ENCODE results near the gene OR2K2.
"Not testable (repeated sequence)": the region's sequence is repeated elsewhere in the genome, so short reads cannot be mapped to it uniquely, and the experiment has no call there.

The OR2K2 gene

DNA sequence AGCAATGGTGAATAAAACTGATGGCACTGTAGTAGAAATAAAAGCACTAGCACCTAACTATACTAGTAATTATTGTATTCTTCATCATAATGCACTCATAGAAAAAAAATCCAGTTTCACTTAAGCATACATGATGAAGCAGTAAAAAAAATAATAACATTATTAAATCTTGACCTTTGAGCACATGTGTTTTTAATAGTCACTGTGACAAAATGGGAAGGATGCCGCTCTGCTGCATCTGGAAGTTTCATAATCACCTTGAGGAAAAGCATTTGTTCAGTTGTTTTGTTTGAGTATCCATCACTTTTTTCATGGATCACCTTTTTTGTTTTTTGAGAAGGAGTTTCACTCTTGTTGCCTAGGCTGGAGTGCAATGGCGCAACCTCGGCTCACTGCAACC, 13.2 kb downstream of the OR2K2 start:
- no peak for DNase-seq (ENCODE audit: low spot score in 2 of 2)
- no peaks in the 10 kb centered on the region for H3K4me1 Mint-ChIP-seq
- H3K36me3 Mint-ChIP-seq = no peaks in the 10 kb centered on the region
- H3K27me3 Mint-ChIP-seq = peaks cover 4% of the 10 kb centered on the region
- no peak overlapping the region for H3K4me3 Mint-ChIP-seq
- no peak overlapping the region for H3K27ac Mint-ChIP-seq
- ATAC-seq (ENCODE audit: low read depth) = no peak
- H3K9me3 Mint-ChIP-seq = peaks cover 7% of the 10 kb centered on the region

DNA sequence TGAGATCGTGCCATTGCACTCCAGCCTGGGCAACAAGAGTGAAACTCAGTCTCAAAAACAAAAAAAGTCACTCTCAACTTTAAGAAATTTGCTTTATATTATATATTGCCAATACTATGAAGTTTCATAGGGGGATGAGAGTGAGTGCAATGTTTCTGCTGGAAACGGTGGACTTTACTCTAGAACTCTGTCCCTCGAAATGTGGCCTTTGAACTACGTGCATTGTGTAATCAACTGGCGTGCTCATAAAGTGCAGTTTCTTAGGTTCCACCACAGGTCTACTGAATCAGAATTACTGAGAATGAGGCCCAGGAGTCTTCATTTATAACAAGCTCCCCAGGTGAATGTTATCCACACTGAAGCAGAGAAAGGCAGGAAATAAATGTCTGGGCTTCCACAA, 24.1 kb downstream of the OR2K2 start:
- Mint-ChIP-seq H3K27ac (no peak overlapping the region), H3K27me3 (no peaks in the 10 kb centered on the region), H3K4me3 (no peak overlapping the region), H3K9me3 (peaks cover 1% of the 10 kb centered on the region), H3K4me1 (no peaks in the 10 kb centered on the region), H3K36me3 (no peaks in the 10 kb centered on the region)
- ATAC-seq (ENCODE audit: low read depth) (no peak), DNase-seq (ENCODE audit: low spot score in 2 of 2) (no peak)

DNA sequence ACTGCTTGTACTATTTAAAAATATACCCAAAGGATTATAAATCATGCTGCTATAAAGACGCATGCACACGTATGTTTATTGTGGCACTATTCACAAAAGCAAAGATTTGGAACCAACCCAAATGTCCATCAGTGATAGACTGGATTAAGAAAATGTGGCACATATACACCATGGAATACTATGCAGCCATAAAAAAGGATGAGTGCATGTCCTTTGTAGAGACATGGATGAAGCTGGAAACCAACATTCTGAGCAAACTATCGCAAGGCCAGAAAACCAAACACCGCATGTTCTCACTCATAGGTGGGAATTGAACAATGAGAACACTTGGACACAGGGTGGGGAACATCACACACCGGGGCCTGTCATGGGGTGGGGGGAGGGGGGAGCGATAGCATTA, 26.0 kb downstream of the OR2K2 start:
- not testable (repeated sequence) for H3K4me1 Mint-ChIP-seq; H3K4me3 Mint-ChIP-seq; ATAC-seq (ENCODE audit: low read depth); H3K27ac Mint-ChIP-seq; H3K36me3 Mint-ChIP-seq; DNase-seq (ENCODE audit: low spot score in 2 of 2); H3K27me3 Mint-ChIP-seq; H3K9me3 Mint-ChIP-seq

DNA sequence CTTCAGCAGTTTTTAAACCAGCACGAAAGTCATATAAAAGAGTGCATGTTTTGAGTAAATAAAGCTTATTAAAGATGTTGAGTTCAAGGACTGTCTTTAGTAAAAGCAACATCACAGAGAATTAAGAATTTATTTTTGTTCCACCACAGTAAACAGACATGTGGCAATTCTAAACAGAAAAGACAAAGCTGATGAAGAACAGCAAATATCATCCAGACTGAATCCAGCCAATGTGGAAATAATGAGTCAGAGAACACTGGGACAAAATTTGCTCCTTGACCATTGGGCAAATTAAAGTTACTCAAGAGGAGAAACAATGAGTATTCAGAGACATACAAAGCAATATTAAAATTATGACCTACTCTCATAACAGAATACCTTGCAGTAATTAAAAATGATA, 28.8 kb downstream of the OR2K2 start:
- DNase-seq (ENCODE audit: low spot score in 2 of 2) = no peak
- Mint-ChIP-seq H3K4me3 (no peak overlapping the region), H3K27me3 (peaks cover 1% of the 10 kb centered on the region), H3K27ac (no peak overlapping the region), H3K4me1 (no peaks in the 10 kb centered on the region), H3K9me3 (peaks cover 4% of the 10 kb centered on the region), H3K36me3 (no peaks in the 10 kb centered on the region)
- no peak for ATAC-seq (ENCODE audit: low read depth)

DNA sequence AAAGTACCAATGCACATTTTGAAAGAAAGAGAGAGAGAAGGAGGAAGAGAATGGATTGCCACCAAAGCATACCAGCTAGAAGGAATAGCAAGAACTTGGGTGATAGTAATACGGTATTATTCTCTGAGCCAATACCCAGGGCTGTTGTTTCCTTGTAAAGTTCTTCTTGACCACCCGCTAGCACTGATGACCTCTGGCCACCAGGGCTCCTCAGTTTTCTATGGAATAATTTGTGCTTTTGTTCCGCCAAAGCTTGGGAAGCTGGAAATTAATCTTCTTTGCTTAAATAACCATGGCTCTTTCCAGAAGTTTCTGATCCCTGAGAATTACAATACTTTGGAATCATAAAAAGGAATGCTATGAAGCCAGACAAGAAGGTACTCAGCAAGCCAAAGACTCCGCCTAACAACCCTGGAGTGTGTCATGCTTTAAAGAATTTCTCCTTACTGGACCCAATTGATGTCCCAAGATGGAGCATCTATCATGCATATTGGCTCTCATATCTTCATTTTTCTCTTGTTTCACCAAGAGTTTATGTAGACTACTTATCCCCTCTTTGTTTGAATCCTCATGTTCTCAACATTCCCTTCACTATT, 29.8 kb downstream of the OR2K2 start:
- Mint-ChIP-seq H3K27me3 (peaks cover 1% of the 10 kb centered on the region), H3K4me1 (no peaks in the 10 kb centered on the region), H3K4me3 (no peak overlapping the region), H3K27ac (no peak overlapping the region), H3K9me3 (peaks cover 4% of the 10 kb centered on the region), H3K36me3 (no peaks in the 10 kb centered on the region)
- ATAC-seq (ENCODE audit: low read depth) = no peak
- no peak for DNase-seq (ENCODE audit: low spot score in 2 of 2)

DNA sequence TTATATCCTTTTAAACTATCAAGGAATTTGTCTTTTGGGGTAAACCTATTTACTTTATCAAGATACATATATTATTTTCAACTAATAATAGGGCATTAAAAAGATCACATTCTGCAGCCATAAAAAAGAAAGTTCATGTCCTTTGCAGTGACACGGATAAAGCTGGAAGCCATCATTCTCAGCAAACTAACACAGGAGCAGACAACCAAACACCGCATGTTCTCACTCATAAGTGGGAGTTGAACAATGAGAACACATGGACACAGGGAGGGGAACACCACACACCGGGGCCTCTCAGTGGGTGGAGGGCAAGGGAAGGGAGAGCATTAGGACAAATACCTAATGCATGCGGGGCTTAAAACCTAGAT, 30.4 kb downstream of the OR2K2 start:
- not testable (repeated sequence) for H3K4me3 Mint-ChIP-seq; H3K27me3 Mint-ChIP-seq; H3K4me1 Mint-ChIP-seq; ATAC-seq (ENCODE audit: low read depth); H3K27ac Mint-ChIP-seq; H3K36me3 Mint-ChIP-seq; DNase-seq (ENCODE audit: low spot score in 2 of 2); H3K9me3 Mint-ChIP-seq

DNA sequence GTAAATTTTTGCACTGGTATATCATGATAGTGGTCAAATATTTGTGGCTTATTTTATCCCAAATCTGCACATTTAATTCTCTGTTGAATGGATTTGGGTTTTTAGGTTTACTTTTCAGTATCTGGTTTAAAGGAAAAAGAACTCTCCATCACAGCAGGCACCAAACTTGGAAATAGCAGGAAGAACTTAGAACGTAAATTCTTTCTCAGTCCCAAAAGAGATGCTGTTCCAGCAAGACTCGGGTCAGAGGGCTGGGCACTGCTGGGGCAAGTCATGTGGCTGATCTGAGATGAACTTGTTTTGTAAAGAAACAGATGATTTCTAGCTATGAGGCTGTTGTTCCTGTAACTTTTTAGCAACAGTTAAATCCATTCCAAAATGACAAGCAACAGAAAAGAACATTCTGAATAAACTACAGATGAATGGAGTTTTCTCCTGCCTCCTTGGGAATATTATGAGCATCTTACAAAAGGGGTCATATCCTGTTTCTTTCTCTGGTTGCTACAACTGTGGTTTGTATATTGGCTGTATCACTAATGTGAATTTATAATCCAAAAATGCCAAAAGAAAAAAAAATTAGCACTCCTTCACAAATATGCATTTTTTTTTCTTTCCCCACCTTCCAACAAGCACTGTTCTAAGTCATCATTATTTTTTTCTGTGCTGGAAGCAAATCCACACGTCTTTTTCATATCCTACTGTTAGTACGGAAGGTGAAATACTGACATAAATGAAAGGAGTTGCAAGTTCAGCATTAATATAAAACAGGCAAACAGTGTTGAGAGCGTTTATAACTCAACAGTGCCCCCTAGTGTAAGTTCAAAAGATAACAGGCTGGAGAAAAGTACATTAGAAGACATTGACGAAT, 31.1 kb downstream of the OR2K2 start:
- Mint-ChIP-seq H3K36me3 (no peaks in the 10 kb centered on the region), H3K27me3 (peaks cover 1% of the 10 kb centered on the region), H3K4me3 (no peak overlapping the region), H3K9me3 (peaks cover 4% of the 10 kb centered on the region), H3K27ac (no peak overlapping the region), H3K4me1 (no peaks in the 10 kb centered on the region)
- no peak for DNase-seq (ENCODE audit: low spot score in 2 of 2)
- ATAC-seq (ENCODE audit: low read depth) = no peak

DNA sequence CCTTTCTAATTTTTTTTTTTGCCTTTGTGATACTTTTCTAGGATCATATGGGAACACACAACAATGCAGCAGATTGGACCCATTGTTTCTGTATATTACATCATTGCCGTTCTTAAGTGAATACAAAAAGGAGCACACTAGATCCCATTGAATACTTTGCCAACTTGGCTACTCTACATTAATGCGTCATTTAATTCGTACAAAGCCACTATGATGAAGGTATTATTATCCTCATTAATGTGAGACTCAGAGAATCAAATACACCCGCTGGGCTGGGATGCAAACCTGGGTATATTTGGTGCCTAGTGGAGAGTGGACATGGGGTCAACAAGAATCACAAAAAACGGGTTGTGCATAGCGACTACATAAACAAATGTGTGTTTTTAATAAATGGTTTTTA, 31.9 kb downstream of the OR2K2 start:
- Mint-ChIP-seq H3K36me3 (no peaks in the 10 kb centered on the region), H3K9me3 (peaks cover 4% of the 10 kb centered on the region), H3K4me3 (no peak overlapping the region), H3K27ac (no peak overlapping the region), H3K27me3 (peaks cover 1% of the 10 kb centered on the region), H3K4me1 (no peaks in the 10 kb centered on the region)
- no peak for ATAC-seq (ENCODE audit: low read depth)
- DNase-seq (ENCODE audit: low spot score in 2 of 2) = no peak

DNA sequence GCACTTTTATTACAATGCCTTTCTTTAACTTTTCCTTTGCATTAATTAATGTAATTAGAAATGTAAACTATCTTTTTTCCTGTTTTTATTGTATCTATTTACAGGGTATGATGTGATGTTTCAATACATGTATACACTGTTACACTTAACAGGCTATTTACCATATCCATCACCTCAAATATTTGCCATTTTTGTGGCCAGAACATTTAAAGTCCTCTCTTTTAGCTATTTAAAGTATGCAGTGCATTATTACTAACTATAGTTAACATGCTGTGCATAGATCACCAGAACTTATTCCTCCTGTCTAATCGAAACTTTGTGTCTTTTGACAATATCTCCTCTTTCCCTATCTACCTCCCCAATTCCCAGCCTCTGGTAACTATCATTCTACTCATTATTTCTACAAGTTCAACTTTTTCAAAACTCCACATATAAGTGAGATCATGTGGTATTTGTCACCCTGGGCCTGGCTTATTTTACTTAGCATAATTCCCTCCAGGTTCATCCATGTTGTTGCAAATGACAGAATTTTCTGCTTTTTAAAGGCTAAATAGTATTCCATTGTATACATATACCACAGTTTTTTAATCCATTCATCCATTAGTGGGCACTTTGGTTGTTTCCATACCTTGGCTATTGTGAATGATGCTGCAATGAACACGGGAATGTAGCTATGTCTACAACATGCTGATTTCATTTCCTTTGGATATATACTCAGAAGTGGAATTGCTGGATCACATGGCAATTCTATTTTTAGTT, 32.8 kb downstream of the OR2K2 start:
- peaks cover 4% of the 10 kb centered on the region for H3K9me3 Mint-ChIP-seq
- ATAC-seq (ENCODE audit: low read depth) (no peak), DNase-seq (ENCODE audit: low spot score in 2 of 2) (no peak)
- H3K4me1 Mint-ChIP-seq = no peaks in the 10 kb centered on the region
- peaks cover 1% of the 10 kb centered on the region for H3K27me3 Mint-ChIP-seq
- H3K4me3 Mint-ChIP-seq = no peak overlapping the region
- no peak overlapping the region for H3K27ac Mint-ChIP-seq
- H3K36me3 Mint-ChIP-seq = no peaks in the 10 kb centered on the region

DNA sequence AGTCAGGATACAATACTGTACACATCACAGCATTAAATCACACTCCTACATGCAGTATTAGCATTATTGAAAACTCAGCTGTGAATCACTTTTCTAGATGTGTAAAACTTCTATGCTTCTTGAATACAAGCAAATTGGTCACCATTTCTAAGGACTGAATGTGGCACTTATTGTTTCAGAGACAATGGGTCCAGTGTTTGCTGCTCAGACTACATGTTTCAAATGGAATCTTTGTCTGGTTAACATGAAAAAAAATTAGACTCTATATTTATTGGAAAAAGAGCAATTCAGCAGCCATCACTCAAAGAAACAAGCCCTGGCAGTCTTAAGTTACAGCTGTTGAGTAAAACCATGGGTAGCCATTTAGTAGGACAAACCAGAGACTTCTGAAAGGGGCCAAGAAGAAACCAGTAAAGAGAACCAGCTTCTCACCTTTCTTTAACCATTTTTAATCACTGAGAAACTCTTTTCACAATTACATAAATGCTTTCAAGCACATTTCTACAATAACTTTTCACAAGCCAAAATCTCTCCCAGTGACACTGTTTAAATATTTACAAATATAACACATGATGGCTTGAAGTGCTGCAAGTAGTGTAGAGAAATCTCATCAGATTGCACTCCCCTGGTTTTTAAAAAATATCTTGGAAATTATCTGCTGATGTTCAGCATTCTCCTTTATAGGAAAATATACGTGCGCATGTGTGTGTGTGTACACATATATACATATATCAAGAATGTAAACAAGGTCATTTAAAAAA, 35.2 kb downstream of the OR2K2 start:
- Mint-ChIP-seq H3K36me3 (no peaks in the 10 kb centered on the region), H3K4me3 (no peak overlapping the region), H3K9me3 (peaks cover 4% of the 10 kb centered on the region), H3K27ac (no peak overlapping the region), H3K4me1 (no peaks in the 10 kb centered on the region), H3K27me3 (peaks cover 1% of the 10 kb centered on the region)
- no peak for ATAC-seq (ENCODE audit: low read depth)
- no peak for DNase-seq (ENCODE audit: low spot score in 2 of 2)

DNA sequence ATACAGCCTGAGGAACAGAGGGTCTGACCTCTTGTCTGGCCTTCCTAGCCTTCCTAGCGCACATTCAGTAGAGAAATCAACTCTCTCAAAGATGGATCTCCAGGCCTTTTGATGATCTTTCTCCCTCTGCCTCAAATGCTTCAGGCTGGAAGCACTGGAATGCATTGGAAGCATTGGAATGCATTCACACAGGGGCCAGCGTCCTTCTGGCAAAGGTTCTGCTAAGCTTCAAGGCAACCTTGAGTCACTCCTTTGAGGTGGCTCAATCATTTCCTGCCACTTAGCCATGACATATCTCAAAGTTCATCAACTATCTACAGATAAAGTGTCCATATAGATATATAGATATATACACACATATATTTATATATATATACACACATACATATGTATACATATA, 42.9 kb downstream of the OR2K2 start:
- peaks cover 2% of the 10 kb centered on the region for H3K9me3 Mint-ChIP-seq
- H3K4me3 Mint-ChIP-seq = no peak overlapping the region
- no peaks in the 10 kb centered on the region for H3K4me1 Mint-ChIP-seq
- no peak for ATAC-seq (ENCODE audit: low read depth)
- DNase-seq (ENCODE audit: low spot score in 2 of 2) = no peak
- H3K27me3 Mint-ChIP-seq = peaks cover 3% of the 10 kb centered on the region
- no peak overlapping the region for H3K27ac Mint-ChIP-seq
- no peaks in the 10 kb centered on the region for H3K36me3 Mint-ChIP-seq

DNA sequence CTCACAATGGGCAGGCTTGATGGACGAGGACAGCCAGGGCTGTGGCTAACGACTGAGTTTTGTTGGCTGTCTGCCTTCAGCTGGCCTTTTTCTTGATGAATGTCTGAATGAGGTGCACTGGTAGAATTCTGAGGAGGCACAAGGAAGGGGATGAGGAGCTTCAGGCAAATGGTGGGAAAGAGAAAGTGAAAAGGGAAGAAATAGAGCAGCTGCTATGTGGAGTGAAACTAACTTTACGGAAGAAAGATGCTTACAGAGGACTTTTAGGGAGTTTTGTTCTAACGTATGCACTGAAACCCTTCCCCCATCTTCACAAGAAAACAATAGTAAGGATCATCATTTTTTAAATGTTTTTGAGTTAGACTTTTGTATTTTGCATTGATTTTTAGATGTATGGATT, 45.3 kb downstream of the OR2K2 start:
- peaks cover 5% of the 10 kb centered on the region for H3K9me3 Mint-ChIP-seq
- ATAC-seq (ENCODE audit: low read depth) (no peak), DNase-seq (ENCODE audit: low spot score in 2 of 2) (no peak)
- H3K36me3 Mint-ChIP-seq = no peaks in the 10 kb centered on the region
- no peak overlapping the region for H3K4me3 Mint-ChIP-seq
- no peak overlapping the region for H3K27ac Mint-ChIP-seq
- H3K27me3 Mint-ChIP-seq = peaks cover 4% of the 10 kb centered on the region
- H3K4me1 Mint-ChIP-seq = no peaks in the 10 kb centered on the region

DNA sequence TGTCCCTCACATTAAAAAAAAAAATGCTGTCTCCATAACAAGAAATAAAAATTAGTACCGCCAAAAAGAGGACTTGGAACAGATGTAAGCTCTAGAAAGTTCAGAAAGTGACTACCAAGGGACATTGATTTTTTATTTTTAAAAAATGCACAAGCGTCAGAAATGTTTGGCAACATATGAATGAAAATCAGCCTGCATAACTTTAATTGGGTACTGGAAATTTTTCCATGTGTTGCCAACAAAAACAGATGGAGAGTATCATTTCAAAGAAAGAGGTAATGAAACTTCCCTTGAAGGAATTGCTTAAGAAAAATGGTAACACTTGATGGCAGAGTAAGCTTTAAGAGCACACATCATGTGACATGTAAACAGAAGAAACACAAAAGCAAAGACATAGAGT, 47.2 kb downstream of the OR2K2 start:
- no peaks in the 10 kb centered on the region for H3K36me3 Mint-ChIP-seq
- no peak overlapping the region for H3K4me3 Mint-ChIP-seq
- no peak for ATAC-seq (ENCODE audit: low read depth)

DNA sequence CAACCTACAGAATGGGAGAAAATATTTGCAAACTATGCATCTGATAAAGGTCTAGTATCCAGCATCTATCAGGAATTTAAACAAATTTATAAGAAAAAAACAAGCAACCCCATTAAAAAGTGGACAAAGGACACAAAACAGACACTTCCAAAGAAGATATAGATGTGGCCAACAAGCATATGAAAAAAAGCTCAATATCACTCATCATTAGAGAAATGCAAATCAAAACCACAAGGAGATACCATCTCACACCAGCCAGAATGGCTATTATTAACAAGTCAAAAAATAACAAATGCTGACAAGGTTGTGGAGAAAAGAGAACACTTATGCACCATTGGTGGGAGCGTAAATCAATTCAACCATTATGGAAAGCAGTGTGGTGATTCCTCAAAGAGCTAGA, 49.2 kb downstream of the OR2K2 start:
- not testable (repeated sequence) for H3K9me3 Mint-ChIP-seq; H3K27ac Mint-ChIP-seq; H3K4me1 Mint-ChIP-seq; ATAC-seq (ENCODE audit: low read depth); H3K36me3 Mint-ChIP-seq; H3K4me3 Mint-ChIP-seq; DNase-seq (ENCODE audit: low spot score in 2 of 2); H3K27me3 Mint-ChIP-seq

More for the DNA sequence above, 47.2 kb downstream of the OR2K2 start:
- Mint-ChIP-seq H3K4me1 (no peaks in the 10 kb centered on the region), H3K9me3 (peaks cover 5% of the 10 kb centered on the region), H3K27ac (no peak overlapping the region), H3K27me3 (peaks cover 4% of the 10 kb centered on the region)
- DNase-seq (ENCODE audit: low spot score in 2 of 2) = no peak
